Fibroblast of lung (primary cell): ENCODE data around the gene LASP1. TPM values are rescaled to one million over a fixed set of nuclear protein-coding genes. Genes with fewer than 3 reads are reported as not detected.
A peak's percentile ranks its signal among the peaks of the same experiment; 100 is the strongest.

Experiments
- DNase-seq, 2 donors: peaks; one replicate each; pipeline versions ENCODE4 v3.0.0 to v3.0.0-alpha.2; 2010; ENCODE audit warnings: low read depth in 2 of 2
- H2AFZ ChIP-seq: 2 replicates; pipeline ENCODE4 v1.5.1; 2012; ENCODE audit warnings: low read length, control low read depth, inconsistent platforms
- H3K27ac ChIP-seq: 2 replicates; pipeline ENCODE4 v1.5.1; 2011; ENCODE audit warnings: low read length, control low read depth; ENCODE audit not compliant: insufficient read depth
- H3K27me3 ChIP-seq: 2 replicates; pipeline ENCODE4 v1.5.1; 2011; ENCODE audit warnings: mild to moderate bottlenecking, low read length; ENCODE audit not compliant: control insufficient read depth, insufficient read depth
- H3K36me3 ChIP-seq: 2 replicates; pipeline ENCODE4 v1.5.1; 2011; ENCODE audit warnings: low read length; ENCODE audit not compliant: control insufficient read depth, insufficient read depth
- H3K4me1 ChIP-seq: 2 replicates; pipeline ENCODE4 v1.5.1; 2011; ENCODE audit warnings: low read length; ENCODE audit not compliant: control insufficient read depth, insufficient read depth; ENCODE audit errors: extremely low read depth
- H3K4me2 ChIP-seq: 2 replicates; pipeline ENCODE4 v1.5.1; 2011; ENCODE audit warnings: low read length, control low read depth; ENCODE audit not compliant: insufficient read depth; ENCODE audit errors: extremely low read depth
- H3K4me3 ChIP-seq, 4 experiments: fragments of 200-600 bp in 1 of 4; sonication (generic) in 1 of 4; replicated peaks in 1 of 4; 2 replicates each; pipeline ENCODE4 v1.5.1; 2011 to 2016; ENCODE audit warnings: low read length in 4 of 4, low read depth in 3 of 4, mild to moderate bottlenecking in 3 of 4, control low read depth in 2 of 4, inconsistent platforms in 1 of 4, mixed read lengths in 1 of 4; ENCODE audit not compliant: insufficient read depth in 1 of 4; ENCODE audit errors: control extremely low read depth in 1 of 4
- H3K79me2 ChIP-seq: 2 replicates; pipeline ENCODE4 v1.5.1; 2012; ENCODE audit warnings: mild to moderate bottlenecking, low read length, inconsistent platforms; ENCODE audit not compliant: control insufficient read depth, insufficient read depth
- H3K9ac ChIP-seq: 2 replicates; pipeline ENCODE4 v1.5.1; 2011; ENCODE audit warnings: mild to moderate bottlenecking, low read length, control low read depth; ENCODE audit not compliant: insufficient read depth
- H3K9me3 ChIP-seq: 2 replicates; pipeline ENCODE4 v1.5.1; 2012; ENCODE audit warnings: low read depth, low read length; ENCODE audit not compliant: control insufficient read depth, insufficient read depth
- H4K20me1 ChIP-seq: 2 replicates; pipeline ENCODE4 v1.5.1; 2011; ENCODE audit warnings: low read length; ENCODE audit not compliant: control insufficient read depth, insufficient read depth; ENCODE audit errors: extremely low read depth
- EZH2 ChIP-seq: IDR thresholded peaks from 2 replicates; pipeline ENCODE4 v1.5.1; 2012; ENCODE audit warnings: low read length, control low read depth, mild to moderate bottlenecking; ENCODE audit errors: missing control alignments
- polyA plus RNA-seq, 2 donors: library from polyadenylated mRNA; depleted of rRNA in 1 of 2; stranded (reverse) in 1 of 2; unstranded in 1 of 2; fragments of >200 nt; gene quantifications; 2 replicates each; pipeline ENCODE4 v1.2.1, GENCODE V29; 2011 to 2012; ENCODE audit warnings: missing spikeins in 1 of 2
- total RNA-seq: library from RNA; depleted of rRNA; stranded (reverse); fragments of >200 nt; gene quantifications from 2 replicates; pipeline ENCODE4 v1.2.1, GENCODE V29; 2014
- TF ChIP-seq, protein P1 (sequence below), 2 donors: IDR thresholded peaks in 1 of 2; conservative IDR thresholded peaks in 1 of 2; 1 replicate in 1 of 2; 2 replicates in 1 of 2; pipeline ENCODE4 v1.5.1; 2011 to 2012; ENCODE audit warnings: low read length in 2 of 2, control low read depth in 1 of 2, inconsistent platforms in 1 of 2, low read depth in 1 of 2, mild to moderate bottlenecking in 1 of 2

Gene LASP1
- total and polyA plus RNA-seq, 2 donors (not counting 1 experiment from before 2014, with no cell fraction given): 79.8 to 208 TPM

- no peak overlapping the region for H3K27ac ChIP-seq
- no peak overlapping the region for H3K9ac ChIP-seq
- H4K20me1 ChIP-seq: no peaks in the 10 kb centered on the region
- H3K9me3 ChIP-seq: no peaks in the 10 kb centered on the region
- H3K27me3 ChIP-seq: no peaks in the 10 kb centered on the region
- no peak for DNase-seq
- peaks cover 97% of the 10 kb centered on the region for H3K79me2 ChIP-seq
- peaks cover 25% of the 10 kb centered on the region for H3K36me3 ChIP-seq
- TF ChIP-seq, protein P1, sequence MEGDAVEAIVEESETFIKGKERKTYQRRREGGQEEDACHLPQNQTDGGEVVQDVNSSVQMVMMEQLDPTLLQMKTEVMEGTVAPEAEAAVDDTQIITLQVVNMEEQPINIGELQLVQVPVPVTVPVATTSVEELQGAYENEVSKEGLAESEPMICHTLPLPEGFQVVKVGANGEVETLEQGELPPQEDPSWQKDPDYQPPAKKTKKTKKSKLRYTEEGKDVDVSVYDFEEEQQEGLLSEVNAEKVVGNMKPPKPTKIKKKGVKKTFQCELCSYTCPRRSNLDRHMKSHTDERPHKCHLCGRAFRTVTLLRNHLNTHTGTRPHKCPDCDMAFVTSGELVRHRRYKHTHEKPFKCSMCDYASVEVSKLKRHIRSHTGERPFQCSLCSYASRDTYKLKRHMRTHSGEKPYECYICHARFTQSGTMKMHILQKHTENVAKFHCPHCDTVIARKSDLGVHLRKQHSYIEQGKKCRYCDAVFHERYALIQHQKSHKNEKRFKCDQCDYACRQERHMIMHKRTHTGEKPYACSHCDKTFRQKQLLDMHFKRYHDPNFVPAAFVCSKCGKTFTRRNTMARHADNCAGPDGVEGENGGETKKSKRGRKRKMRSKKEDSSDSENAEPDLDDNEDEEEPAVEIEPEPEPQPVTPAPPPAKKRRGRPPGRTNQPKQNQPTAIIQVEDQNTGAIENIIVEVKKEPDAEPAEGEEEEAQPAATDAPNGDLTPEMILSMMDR (conservative IDR thresholded peaks at IDR 0.05 in 1 of 2, IDR thresholded peaks at IDR 0.05 in 1 of 2; ENCODE audit: low read depth in 1 of 2, low read length in 2 of 2): no peak
- no peak for TF ChIP-seq EZH2
- H2AFZ ChIP-seq: no peak overlapping the region
- H3K4me3 ChIP-seq: no peak overlapping the region
- H3K4me2 ChIP-seq: peak overlapping the region; percentile 7
- H3K4me1 ChIP-seq: peaks cover 46% of the 10 kb centered on the region
Measured at GRCh38 chr17:38885044-38885727, 15.3 kb downstream of the LASP1 start.

DNA sequence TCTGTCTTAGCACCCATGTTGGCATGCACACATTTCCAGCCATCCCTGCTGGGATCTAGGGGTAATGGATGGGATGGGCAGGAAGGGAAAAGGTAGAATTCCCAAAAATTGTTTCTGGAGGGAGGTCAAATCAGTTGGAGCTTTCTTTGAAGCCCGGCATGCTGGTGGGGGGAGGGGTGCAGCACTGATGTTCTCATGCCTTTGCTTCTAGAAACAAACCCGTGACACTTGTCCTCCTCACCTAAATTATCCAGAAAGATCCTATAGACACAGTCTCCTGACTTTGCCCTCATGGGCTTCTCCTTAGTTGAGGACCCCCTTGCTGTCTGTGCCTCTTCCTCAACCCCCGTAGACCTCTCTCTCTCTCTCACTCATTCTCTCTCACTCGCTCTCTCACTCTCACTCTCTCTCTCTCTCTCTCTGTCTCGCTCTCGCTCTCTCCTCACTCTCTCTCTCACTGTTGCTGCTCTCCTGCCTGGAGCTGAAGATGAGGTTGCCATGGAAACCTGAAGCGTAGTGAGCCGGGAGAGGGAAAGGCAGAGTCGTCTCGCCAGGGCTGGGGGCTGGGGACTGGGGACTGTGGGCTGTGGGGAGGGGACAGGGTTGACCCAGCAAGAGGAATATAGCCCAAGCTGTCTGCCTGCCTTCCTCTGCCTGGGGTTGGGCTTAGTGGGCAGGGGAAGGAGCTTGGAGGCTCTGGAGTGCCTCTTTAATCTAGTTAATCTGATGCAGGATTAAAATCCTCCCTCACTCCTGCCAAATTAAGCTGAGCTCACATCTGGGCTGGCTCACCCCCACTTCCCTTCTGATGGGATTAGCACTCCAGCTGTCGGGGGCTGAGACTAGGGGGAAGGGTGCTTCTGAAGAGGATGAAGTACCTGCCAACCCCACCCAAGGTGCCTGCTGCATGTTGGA lies 16.1 kb downstream of the LASP1 start:
- Histone ChIP-seq H2AFZ (no peak overlapping the region), H3K4me2 (peak overlapping the region; percentile 0), H3K79me2 (peaks cover 97% of the 10 kb centered on the region), H3K27ac (no peak overlapping the region), H3K4me1 (peaks cover 39% of the 10 kb centered on the region), H3K4me3 (no peak overlapping the region), H4K20me1 (no peaks in the 10 kb centered on the region), H3K9ac (no peak overlapping the region), H3K9me3 (no peaks in the 10 kb centered on the region), H3K27me3 (no peaks in the 10 kb centered on the region), H3K36me3 (peaks cover 28% of the 10 kb centered on the region)
- no peak for TF ChIP-seq EZH2
- TF ChIP-seq, protein P1 (conservative IDR thresholded peaks at IDR 0.05 in 1 of 2, IDR thresholded peaks at IDR 0.05 in 1 of 2; ENCODE audit: low read depth in 1 of 2, low read length in 2 of 2): no peak
- DNase-seq: peak; percentile 59 to 60

DNA sequence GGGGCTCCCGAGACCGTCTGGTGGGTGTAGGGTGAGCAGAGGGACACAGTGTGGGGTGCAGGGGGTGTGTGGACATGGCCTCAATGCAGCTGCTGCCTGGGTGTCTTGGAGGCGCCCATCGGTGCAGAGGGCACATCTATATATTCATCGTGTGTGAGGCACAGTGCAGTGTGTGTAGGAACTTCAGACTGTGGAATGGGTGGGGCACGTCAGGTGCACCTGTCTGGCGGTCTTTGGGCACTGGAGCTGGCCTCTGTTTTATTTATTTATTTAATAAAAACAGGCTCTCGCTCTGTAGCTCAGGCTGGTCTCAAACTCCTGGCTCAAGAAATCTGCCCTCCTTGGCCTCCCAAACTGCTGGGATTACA lies 16.8 kb downstream of the LASP1 start:
- DNase-seq: no peak
- peaks cover 32% of the 10 kb centered on the region for H3K4me1 ChIP-seq
- H3K9me3 ChIP-seq: no peaks in the 10 kb centered on the region
- TF ChIP-seq, protein P1 (conservative IDR thresholded peaks at IDR 0.05 in 1 of 2, IDR thresholded peaks at IDR 0.05 in 1 of 2; ENCODE audit: low read depth in 1 of 2, low read length in 2 of 2): no peak
- no peak for TF ChIP-seq EZH2
- no peaks in the 10 kb centered on the region for H3K27me3 ChIP-seq
- H4K20me1 ChIP-seq: no peaks in the 10 kb centered on the region
- no peak overlapping the region for H2AFZ ChIP-seq
- no peak overlapping the region for H3K27ac ChIP-seq
- no peak overlapping the region for H3K4me3 ChIP-seq
- no peak overlapping the region for H3K4me2 ChIP-seq
- no peak overlapping the region for H3K9ac ChIP-seq
- peaks cover 95% of the 10 kb centered on the region for H3K79me2 ChIP-seq
- peaks cover 30% of the 10 kb centered on the region for H3K36me3 ChIP-seq
